GM19035 (cell line): ENCODE results near the gene ULK4.

ENCODE experiments used
- ATAC-seq: cut with Tn5 transposase; IDR thresholded peaks from one replicate; pipeline ENCODE4 v1.9.1; 2021; ENCODE audit not compliant: unreplicated experiment

The ULK4 gene

DNA sequence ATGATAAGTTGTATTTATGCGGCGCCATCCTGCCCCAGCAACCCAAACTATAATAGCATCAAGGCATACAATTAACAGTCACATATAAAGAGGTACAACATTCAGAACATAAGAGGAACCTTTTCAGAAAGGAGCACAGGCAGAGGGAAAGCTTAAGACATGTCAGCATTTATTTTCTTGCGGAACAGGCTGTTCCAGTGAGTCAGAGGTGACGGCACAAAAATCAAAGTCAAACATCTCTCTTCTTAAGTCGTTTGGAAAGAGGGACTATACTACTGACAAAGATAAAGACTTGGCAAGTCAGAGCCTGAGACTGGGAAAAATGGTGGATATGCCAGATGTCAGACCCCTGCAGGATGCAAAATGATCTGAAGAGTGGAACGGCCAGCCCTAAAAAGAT lies 634.2 kb downstream of the ULK4 start:
- no peak for ATAC-seq

DNA sequence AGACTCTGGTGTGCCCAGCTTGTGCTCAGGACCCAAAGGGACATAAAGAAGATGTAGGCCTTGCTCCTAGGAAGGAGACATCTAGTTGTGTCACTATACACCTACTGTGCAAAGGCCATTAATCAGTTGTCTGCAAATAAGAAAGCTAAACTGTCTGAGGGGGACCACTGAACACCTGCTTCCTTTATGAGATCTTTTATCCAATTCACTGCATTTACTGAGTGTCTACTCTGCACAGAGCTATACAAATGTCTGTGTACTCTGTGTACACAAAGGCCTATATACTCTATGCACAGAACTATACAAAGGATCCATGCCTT lies 637.8 kb downstream of the ULK4 start:
- ATAC-seq = no peak

DNA sequence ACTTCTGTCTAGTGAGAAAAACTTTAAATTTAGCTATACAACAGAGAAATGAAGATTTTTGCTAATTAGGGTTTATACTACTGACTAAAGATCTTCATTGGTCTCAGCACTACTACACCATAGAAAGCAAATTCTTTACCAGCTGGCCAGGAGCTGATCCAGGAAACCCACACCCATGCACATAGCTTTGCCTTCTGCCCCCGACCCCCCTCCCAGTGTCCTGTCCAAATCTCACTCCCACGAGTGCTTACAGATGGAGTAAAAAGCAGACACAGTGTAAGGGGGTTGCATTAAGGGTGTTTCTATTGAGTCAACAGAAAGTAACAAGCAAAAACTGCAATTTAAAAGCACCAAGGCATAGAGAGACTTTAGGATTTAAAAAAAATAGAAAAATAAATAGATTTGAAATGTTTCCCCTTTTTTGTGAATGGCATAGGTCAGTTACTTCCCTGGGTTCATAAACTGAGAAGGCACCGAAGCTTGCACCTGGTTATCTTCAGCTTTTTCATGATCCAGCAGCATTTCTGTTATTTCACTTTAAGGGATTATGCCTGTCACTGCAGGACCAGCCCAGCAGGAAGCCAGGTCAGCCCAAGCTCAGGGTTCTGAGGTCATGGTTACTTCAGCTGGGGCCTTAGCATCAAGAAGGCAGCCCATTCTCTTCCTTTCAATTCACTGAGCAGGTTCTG lies 638.3 kb downstream of the ULK4 start:
- ATAC-seq = no peak

- ATAC-seq = no peak
Observed at GRCh38 chr3:41321642-41321980, 640.3 kb downstream of the ULK4 start.

DNA sequence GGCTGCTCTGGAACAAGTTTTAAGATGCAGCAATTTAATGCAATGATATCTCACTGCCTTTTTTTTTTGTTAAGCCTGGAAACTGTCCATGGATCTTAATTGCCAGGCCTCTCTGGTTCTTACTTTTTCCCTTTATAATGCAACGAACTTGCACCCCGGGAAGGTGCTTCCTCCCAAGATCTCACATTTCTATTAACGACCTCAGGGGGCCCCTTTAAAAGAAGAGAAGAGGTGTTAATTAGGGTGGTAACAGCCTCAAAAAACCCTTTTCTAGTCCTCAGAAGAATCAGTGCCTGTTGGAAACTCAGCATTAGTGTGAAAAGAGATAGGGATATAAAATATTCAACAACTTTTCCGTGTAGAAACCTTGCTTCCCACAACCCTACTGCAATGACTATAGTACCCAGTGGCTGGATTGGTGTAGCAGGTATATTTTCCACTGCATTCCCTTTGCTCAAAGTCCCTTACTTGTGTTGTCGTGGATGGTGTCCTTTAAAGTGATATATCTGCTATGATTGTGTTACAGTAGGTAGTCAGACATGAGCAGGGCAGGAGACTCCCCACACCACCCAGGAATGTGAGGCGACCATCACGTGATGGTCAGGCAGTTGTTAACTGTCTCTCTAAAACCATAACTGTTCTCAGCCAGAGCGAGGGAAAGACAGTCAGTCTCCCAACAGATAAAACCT lies 640.8 kb downstream of the ULK4 start:
- ATAC-seq = no peak

- ATAC-seq = no peak
Observed at GRCh38 chr3:41318520-41318919, 643.4 kb downstream of the ULK4 start.

DNA sequence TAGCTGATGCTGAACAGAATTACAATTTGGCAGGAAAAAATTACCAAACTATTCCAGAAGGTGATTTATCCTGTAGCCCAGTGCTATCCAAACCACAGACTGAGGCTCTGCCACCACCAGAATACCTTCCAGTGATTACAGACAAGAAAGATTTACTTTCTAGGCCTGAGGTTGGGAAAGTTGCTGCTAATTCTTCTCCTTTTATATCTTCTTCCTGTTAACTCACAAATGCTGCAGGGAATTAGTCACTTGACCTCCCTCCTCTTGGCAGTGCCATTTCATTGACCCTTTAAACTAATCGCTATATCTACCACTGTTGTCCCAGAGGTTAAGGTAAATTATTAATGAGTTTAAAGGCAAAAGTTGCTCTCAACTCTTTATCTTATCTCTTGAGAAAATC lies 644.2 kb downstream of the ULK4 start:
- no peak for ATAC-seq

- no peak for ATAC-seq
Observed at GRCh38 chr3:41317298-41317697, 644.6 kb downstream of the ULK4 start.

GRCh38 chr3:41315126-41315525 lies 646.8 kb downstream of the ULK4 start:
- no peak for ATAC-seq

GRCh38 chr3:41308119-41308518 lies 653.8 kb downstream of the ULK4 start:
- no peak for ATAC-seq

DNA sequence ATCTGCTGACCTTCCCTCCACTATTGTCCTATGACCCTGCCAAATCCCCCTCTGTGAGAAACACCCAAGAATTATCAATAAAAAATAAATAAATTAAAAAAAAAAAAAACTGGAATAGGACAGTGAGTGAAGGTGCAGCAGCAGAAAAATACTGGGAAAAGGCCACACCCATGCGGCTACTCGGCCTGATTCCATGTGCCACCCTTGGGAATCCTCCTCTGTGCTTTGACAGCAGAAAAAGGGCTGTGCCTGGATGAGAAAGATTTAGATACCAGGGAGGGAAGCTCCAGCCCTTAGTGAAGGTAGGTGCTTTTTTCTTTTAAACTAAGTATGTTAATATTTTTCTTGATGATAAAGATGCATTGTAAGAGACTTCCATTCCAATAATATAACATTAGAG lies 654.8 kb downstream of the ULK4 start:
- ATAC-seq = no peak

- ATAC-seq = no peak
Observed at GRCh38 chr3:41304593-41304992, 657.3 kb downstream of the ULK4 start.

DNA sequence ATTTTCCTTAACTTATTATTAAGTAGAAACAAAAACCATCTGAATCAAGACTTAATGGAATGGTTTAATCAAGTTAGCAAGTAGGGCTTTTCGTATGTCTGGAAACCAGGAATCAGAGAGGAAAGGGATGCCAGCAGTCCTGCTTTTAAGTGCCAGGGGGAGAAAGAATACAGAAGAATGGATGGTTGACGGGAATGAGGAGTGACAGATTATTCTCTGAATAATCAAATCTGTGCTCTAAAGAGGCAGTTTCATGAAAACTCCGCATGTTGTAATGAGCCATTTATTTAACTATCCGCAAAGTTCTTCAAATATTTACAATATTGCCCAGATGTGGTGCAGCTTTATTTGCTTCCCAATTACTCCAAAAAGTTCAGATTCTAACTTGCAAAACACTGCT lies 659.6 kb downstream of the ULK4 start:
- no peak for ATAC-seq

GRCh38 chr3:41301548-41301947 lies 660.4 kb downstream of the ULK4 start:
- no peak for ATAC-seq

- no peak for ATAC-seq
Observed at GRCh38 chr3:41299036-41299435, 662.9 kb downstream of the ULK4 start.

DNA sequence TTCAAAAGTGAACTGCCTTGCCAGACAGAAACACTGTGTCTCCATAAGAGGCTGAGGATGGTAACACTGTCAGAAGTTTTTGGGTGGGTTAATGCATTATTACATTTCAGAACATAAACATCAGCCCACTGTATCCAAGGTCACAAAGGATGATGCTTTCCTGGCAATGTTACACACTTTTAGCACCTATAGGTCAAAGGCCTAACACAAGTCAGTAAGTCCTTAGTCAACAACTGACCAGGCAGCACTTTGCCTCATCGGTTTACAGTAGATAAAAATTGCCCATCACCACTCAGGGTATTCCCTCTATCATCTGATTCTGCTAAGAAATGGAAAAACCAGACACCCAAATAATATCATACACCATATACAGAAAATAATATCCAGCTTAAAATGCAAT lies 664.2 kb downstream of the ULK4 start:
- no peak for ATAC-seq

DNA sequence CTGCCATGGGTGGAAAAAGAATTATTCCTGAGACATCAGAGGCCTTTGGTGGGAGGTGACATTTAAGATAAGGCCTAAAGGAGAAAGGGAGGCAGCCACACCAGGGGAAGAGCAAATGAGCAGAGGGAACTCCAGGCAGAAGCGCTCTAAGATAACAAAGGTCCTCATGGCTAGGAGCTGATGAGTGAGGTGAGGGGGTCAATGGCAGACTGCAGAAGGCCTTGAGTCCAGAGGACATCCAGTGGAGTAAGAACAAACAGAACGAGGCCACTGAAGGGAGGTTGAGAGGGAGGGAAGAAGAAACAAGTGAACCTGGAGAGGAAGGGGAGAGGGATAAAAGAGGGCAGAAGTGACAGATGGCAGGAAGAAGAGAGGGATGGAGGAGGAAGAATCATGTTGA lies 665.3 kb downstream of the ULK4 start:
- ATAC-seq = no peak

- ATAC-seq = no peak
Observed at GRCh38 chr3:41295740-41296139, 666.2 kb downstream of the ULK4 start.

GRCh38 chr3:41293169-41293681 lies 668.7 kb downstream of the ULK4 start:
- ATAC-seq = no peak

DNA sequence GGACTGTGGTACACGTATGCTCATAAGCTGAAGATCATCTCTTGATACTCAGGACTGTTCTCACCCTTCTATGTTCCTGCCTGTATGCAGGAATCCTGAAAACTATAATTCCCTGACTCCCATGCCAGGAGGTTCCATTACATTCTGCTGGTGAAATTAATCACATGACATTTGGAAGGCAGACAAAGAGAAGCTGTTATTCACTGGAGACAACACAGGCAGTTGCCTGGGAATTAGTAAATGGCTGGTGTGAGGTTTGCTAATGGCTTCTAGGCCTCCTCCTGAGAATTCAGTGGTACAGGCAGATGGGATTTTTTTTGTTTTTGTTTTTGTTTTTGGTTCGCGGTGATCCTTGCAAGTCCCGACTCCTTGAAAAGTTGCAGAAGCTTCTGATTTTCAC lies 671.2 kb downstream of the ULK4 start:
- ATAC-seq = no peak

DNA sequence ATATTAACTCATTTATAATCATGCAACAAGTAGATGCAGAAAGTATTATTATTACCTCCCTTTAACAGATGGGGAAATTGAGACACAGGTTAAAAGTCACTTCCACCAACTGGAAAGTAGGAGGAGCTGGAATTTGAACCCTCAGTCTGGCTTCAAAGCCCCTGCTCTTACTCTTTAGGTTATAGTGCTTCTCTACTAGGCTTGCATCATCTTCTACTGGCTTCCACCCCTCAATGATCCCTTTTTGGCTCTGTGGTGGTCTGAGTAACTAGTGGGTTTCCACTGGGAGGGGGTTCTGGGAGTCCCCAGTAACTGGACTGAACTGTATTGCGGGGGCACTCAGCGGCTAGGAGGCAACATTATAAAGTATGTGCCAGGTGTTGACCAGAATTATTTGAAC lies 671.6 kb downstream of the ULK4 start:
- ATAC-seq = no peak

GRCh38 chr3:41288785-41289184 lies 673.1 kb downstream of the ULK4 start:
- no peak for ATAC-seq

DNA sequence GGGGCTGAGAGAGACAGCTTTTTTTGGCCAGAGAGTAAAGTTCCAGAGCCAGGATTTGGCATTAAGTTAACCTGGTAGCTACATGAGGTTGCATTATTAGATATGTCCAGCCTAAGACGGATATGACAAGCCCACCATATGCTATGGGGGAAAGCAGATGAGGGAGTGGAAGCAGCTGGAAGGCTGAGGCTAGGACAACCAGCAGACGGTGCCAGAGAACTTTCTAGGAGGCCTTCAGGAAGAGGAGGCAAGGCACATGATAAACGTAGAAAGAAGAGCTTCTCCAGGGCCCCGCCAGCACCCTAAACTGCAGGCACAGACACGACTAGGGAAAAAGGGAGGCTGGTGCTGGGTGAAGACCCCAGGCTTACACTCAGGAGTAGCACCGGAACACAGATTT lies 675.6 kb downstream of the ULK4 start:
- ATAC-seq = no peak
